ENCODE results near the gene ARL6. TPM values are rescaled to one million over a fixed set of nuclear protein-coding genes. Genes with fewer than 3 reads are reported as not detected.

Gene ARL6
- total RNA-seq, 1 experiment from 2014 or later: 12.1 TPM

DNA sequence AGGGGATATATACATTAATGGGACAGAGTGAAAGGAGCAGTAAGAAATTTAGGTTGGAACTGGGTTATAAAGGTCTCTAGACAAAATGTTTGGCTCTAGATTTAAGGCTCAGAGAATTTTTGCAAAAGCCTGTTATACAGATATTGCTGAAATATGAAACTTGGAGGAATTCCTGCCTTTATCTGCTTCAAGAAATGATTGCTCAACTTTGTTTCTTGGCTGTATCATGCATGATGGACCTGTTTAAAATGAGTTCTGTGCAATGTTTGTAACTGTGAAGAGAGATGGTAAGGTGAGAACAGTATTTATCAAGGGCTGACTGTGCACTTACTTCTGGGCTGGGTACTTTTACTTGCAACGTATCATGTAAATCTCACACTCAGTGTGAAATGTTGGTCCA, 60.5 kb downstream of the ARL6 start:
- ATAC-seq (no peak), DNase-seq (no peak)
- ChIA-PET POLR2A (ENCODE audit: unreplicated experiment) (no interaction called here), CTCF (no interaction called here)
- no peaks in the 10 kb centered on the region for H3K27me3 ChIP-seq (ENCODE audit: low read length)
- no peaks in the 10 kb centered on the region for H3K9me3 ChIP-seq (ENCODE audit: low read length)
- peaks cover 41% of the 10 kb centered on the region for H3K79me2 ChIP-seq (ENCODE audit: low read length)
- no peak overlapping the region for H3K4me2 ChIP-seq (ENCODE audit: low read length)
- H3K9me2 ChIP-seq (replicated peaks; ENCODE audit: low read length): no peaks in the 10 kb centered on the region
- TF ChIP-seq EZH2 (IDR thresholded peaks at IDR 0.05; ENCODE audit: low read length, unreplicated experiment) (no peak), EZH2phosphoT487 (IDR thresholded peaks at IDR 0.05; ENCODE audit: borderline replicate concordance, low read length) (no peak)
- TF ChIP-seq, protein P1, sequence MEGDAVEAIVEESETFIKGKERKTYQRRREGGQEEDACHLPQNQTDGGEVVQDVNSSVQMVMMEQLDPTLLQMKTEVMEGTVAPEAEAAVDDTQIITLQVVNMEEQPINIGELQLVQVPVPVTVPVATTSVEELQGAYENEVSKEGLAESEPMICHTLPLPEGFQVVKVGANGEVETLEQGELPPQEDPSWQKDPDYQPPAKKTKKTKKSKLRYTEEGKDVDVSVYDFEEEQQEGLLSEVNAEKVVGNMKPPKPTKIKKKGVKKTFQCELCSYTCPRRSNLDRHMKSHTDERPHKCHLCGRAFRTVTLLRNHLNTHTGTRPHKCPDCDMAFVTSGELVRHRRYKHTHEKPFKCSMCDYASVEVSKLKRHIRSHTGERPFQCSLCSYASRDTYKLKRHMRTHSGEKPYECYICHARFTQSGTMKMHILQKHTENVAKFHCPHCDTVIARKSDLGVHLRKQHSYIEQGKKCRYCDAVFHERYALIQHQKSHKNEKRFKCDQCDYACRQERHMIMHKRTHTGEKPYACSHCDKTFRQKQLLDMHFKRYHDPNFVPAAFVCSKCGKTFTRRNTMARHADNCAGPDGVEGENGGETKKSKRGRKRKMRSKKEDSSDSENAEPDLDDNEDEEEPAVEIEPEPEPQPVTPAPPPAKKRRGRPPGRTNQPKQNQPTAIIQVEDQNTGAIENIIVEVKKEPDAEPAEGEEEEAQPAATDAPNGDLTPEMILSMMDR (conservative IDR thresholded peaks at IDR 0.05; ENCODE audit: low read depth, low read length): no peak
- H3K36me3 ChIP-seq (ENCODE audit: low read depth, low read length): no peaks in the 10 kb centered on the region
- no peaks in the 10 kb centered on the region for H3F3A ChIP-seq (ENCODE audit: low read length, unreplicated experiment)
- H3K9ac ChIP-seq (ENCODE audit: low read length): no peak overlapping the region
- H4K20me1 ChIP-seq (ENCODE audit: low read length): no peaks in the 10 kb centered on the region
- no peak overlapping the region for H3K27ac ChIP-seq (ENCODE audit: low read length)
- intact Hi-C loops (cut with micrococcal nuclease): no loop called here
- no peak overlapping the region for H3K4me3 ChIP-seq (ENCODE audit: low read length)
- peaks cover 15% of the 10 kb centered on the region; the same call in 1 of the 2 replicates for H3K4me1 ChIP-seq (ENCODE audit: insufficient read depth, low read length)
- no TSS peak for BruUV-seq (replicated peaks)
- no peak overlapping the region for H2AFZ ChIP-seq (ENCODE audit: low read length)

GRCh38 chr3:97827741-97828471, 63.3 kb downstream of the ARL6 start:
- H3K36me3 ChIP-seq (ENCODE audit: low read depth, low read length): no peaks in the 10 kb centered on the region
- POLR2A ChIA-PET (ENCODE audit: unreplicated experiment): no interaction called here
- no peak overlapping the region for H3K9ac ChIP-seq (ENCODE audit: low read length)
- no peaks in the 10 kb centered on the region for H3F3A ChIP-seq (ENCODE audit: low read length, unreplicated experiment)
- H3K9me2 ChIP-seq (replicated peaks; ENCODE audit: low read length): no peaks in the 10 kb centered on the region
- no peak overlapping the region for H2AFZ ChIP-seq (ENCODE audit: low read length)
- TF ChIP-seq EZH2 (IDR thresholded peaks at IDR 0.05; ENCODE audit: low read length, unreplicated experiment) (no peak), EZH2phosphoT487 (IDR thresholded peaks at IDR 0.05; ENCODE audit: borderline replicate concordance, low read length) (no peak)
- TF ChIP-seq, protein P1 (conservative IDR thresholded peaks at IDR 0.05; ENCODE audit: low read depth, low read length): no peak
- CTCF ChIA-PET: no interaction called here
- peaks cover 37% of the 10 kb centered on the region for H3K79me2 ChIP-seq (ENCODE audit: low read length)
- no TSS peak for BruUV-seq (replicated peaks)
- H3K27me3 ChIP-seq (ENCODE audit: low read length): no peaks in the 10 kb centered on the region
- ATAC-seq (peak; percentile 46; the same call in 1 of the 2 replicates), DNase-seq (peak; percentile 35)
- H3K9me3 ChIP-seq (ENCODE audit: low read length): no peaks in the 10 kb centered on the region
- H3K4me2 ChIP-seq (ENCODE audit: low read length): no peak overlapping the region
- H3K4me3 ChIP-seq (ENCODE audit: low read length): no peak overlapping the region
- intact Hi-C loops (cut with micrococcal nuclease): no loop called here
- H3K27ac ChIP-seq (ENCODE audit: low read length): no peak overlapping the region
- H4K20me1 ChIP-seq (ENCODE audit: low read length): no peaks in the 10 kb centered on the region
- peaks cover 12% of the 10 kb centered on the region; the same call in 1 of the 2 replicates for H3K4me1 ChIP-seq (ENCODE audit: insufficient read depth, low read length)

DNA sequence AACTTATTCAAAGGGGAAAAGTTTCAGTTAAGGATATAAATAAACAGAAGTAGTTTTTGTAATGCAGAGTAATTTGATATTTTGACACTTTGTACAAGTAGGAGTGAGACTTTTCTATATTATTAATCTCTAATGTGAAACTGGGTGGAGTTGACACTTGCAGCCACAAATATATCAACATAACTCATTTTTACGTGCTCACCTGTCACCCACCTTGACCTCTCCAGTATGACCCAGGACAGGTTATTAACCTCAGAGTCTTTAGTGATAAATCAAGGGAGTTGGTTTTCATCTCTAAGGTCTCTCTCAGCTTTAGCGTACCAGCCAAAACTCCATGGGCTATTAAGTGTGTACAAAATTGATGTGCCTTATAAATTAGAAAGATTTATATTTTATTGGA, 64.6 kb downstream of the ARL6 start:
- Histone ChIP-seq H3K9ac (ENCODE audit: low read length) (no peak overlapping the region), H3K4me3 (ENCODE audit: low read length) (no peak overlapping the region), H3K27me3 (ENCODE audit: low read length) (no peaks in the 10 kb centered on the region), H3K4me1 (ENCODE audit: insufficient read depth, low read length) (0 out of 2 replicates have a peak, but pooled peaks cover under 1% of the 10 kb centered on the region), H3K27ac (ENCODE audit: low read length) (no peak overlapping the region), H3K79me2 (ENCODE audit: low read length) (peaks cover 24% of the 10 kb centered on the region), H2AFZ (ENCODE audit: low read length) (no peak overlapping the region), H3K9me2 (replicated peaks; ENCODE audit: low read length) (no peaks in the 10 kb centered on the region), H3K36me3 (ENCODE audit: low read depth, low read length) (no peaks in the 10 kb centered on the region), H3K9me3 (ENCODE audit: low read length) (no peaks in the 10 kb centered on the region), H3K4me2 (ENCODE audit: low read length) (no peak overlapping the region), H4K20me1 (ENCODE audit: low read length) (no peaks in the 10 kb centered on the region), H3F3A (ENCODE audit: low read length, unreplicated experiment) (no peaks in the 10 kb centered on the region)
- BruUV-seq (replicated peaks): no TSS peak
- DNase-seq (no peak), ATAC-seq (no peak)
- no peak for TF ChIP-seq EZH2 (IDR thresholded peaks at IDR 0.05; ENCODE audit: low read length, unreplicated experiment)
- CTCF ChIA-PET: no interaction called here
- POLR2A ChIA-PET (ENCODE audit: unreplicated experiment): no interaction called here
- intact Hi-C loops (cut with micrococcal nuclease): no loop called here
